GM12892 (cell line): Measurements from ENCODE around the gene KCNQ1OT1. TPM values are rescaled to one million over a fixed set of nuclear protein-coding genes. Genes with fewer than 3 reads are reported as not detected.

Experiments
- DNase-seq: peaks from one replicate; pipeline ENCODE4 v3.0.0; 2011; ENCODE audit not compliant: insufficient read length
- FAIRE-seq: peaks from 2 replicates; lab custom pipeline; 2011; peaks lifted over from hg19 to GRCh38; lab: Jason Lieb, UNC
- POLR2A ChIP-seq: IDR thresholded peaks from 2 replicates; pipeline ENCODE4 v1.6.1; 2011; ENCODE audit warnings: low read depth, low read length, control low read depth
- POLR2AphosphoS5 ChIP-seq: IDR thresholded peaks from 2 replicates; pipeline ENCODE4 v1.6.1; 2011; ENCODE audit warnings: low read depth, low read length, control low read depth
- TAF1 ChIP-seq: IDR thresholded peaks from 2 replicates; pipeline ENCODE4 v1.6.1; 2011; ENCODE audit warnings: low read depth, mild to moderate bottlenecking, control low read depth, low read length, borderline replicate concordance
- polyA plus RNA-seq: library from polyadenylated mRNA; unstranded; fragments of >200 nt; gene quantifications from one replicate; pipeline ENCODE4 v1.2.1, GENCODE V29; 2012; ENCODE audit warnings: missing spikeins, inconsistent platforms; ENCODE audit not compliant: missing spikeins

Gene KCNQ1OT1
- 0.53 TPM for polyA plus RNA-seq

GRCh38 chr11:2699531-2700414, at the start of gene KCNQ1OT1:
Gene KCNQ1OT1 (minus strand): TSS chr11:2699994.
- DNase-seq = peak; percentile 94
- TF ChIP-seq POLR2A = peak; percentile 99
- peak; percentile 96 for TF ChIP-seq TAF1
- peak; percentile 98 for TF ChIP-seq POLR2AphosphoS5
- FAIRE-seq = peak; percentile 87

- FAIRE-seq = no peak
These were observed 49.2 kb upstream of the KCNQ1OT1 start for GRCh38 chr11:2748814-2749554.

GRCh38 chr11:2748061-2748813, 48.4 kb upstream of the KCNQ1OT1 start:
- FAIRE-seq (no peak), DNase-seq (no peak)
- TF ChIP-seq TAF1 = no peak
- no peak for TF ChIP-seq POLR2AphosphoS5
- TF ChIP-seq POLR2A = no peak

More at GRCh38 chr11:2748814-2749554, 49.2 kb upstream of the KCNQ1OT1 start:
- DNase-seq = no peak
- TF ChIP-seq POLR2A = no peak
- TF ChIP-seq TAF1 = no peak
- TF ChIP-seq POLR2AphosphoS5 = no peak

- TF ChIP-seq POLR2A = no peak
- no peak for TF ChIP-seq TAF1
- TF ChIP-seq POLR2AphosphoS5 = no peak
- DNase-seq (no peak), FAIRE-seq (no peak)
These were observed 47.6 kb upstream of the KCNQ1OT1 start for GRCh38 chr11:2747248-2748027.

- DNase-seq (no peak), FAIRE-seq (no peak)
These were observed 46.8 kb upstream of the KCNQ1OT1 start for GRCh38 chr11:2746401-2747247.

GRCh38 chr11:2745511-2745910, 45.7 kb upstream of the KCNQ1OT1 start:
- FAIRE-seq (no peak), DNase-seq (no peak)

More at GRCh38 chr11:2746401-2747247, 46.8 kb upstream of the KCNQ1OT1 start:
- no peak for TF ChIP-seq POLR2AphosphoS5
- TF ChIP-seq POLR2A = no peak
- TF ChIP-seq TAF1 = no peak

GRCh38 chr11:2744166-2744565, 44.4 kb upstream of the KCNQ1OT1 start:
- FAIRE-seq (no peak), DNase-seq (no peak)
- TF ChIP-seq POLR2A = no peak
- TF ChIP-seq POLR2AphosphoS5 = no peak
- TF ChIP-seq TAF1 = no peak

More at GRCh38 chr11:2745511-2745910, 45.7 kb upstream of the KCNQ1OT1 start:
- TF ChIP-seq POLR2A (no peak), POLR2AphosphoS5 (no peak)

- no peak for DNase-seq
- no peak for FAIRE-seq
- TF ChIP-seq POLR2A (no peak), POLR2AphosphoS5 (no peak), TAF1 (no peak)
These were observed 43.8 kb upstream of the KCNQ1OT1 start for GRCh38 chr11:2743427-2744110.
